DMS114 treated with DMSO at 0.1 percent for 48 hours (cell line): ENCODE data around the gene MMD2.
"Not testable (repeated sequence)": the region's sequence is repeated elsewhere in the genome, so short reads cannot be mapped to it uniquely, and the experiment has no call there.

Source experiments
- DNase-seq: peaks from one replicate; lab custom pipeline; 2025; ENCODE audit not compliant: unreplicated experiment; lab: John Stamatoyannopoulos, UW

The MMD2 gene

GRCh38 chr7:4895766-4896165 lies 63.2 kb downstream of the MMD2 start:
- no peak for DNase-seq

GRCh38 chr7:4894482-4894881 lies 64.5 kb downstream of the MMD2 start:
- no peak for DNase-seq

GRCh38 chr7:4893929-4894475 lies 65.0 kb downstream of the MMD2 start:
- no peak for DNase-seq

GRCh38 chr7:4893188-4893587 lies 65.8 kb downstream of the MMD2 start:
- DNase-seq: not testable (repeated sequence)

GRCh38 chr7:4891522-4891921 lies 67.5 kb downstream of the MMD2 start:
- not testable (repeated sequence) for DNase-seq

GRCh38 chr7:4889682-4890081 lies 69.3 kb downstream of the MMD2 start:
- DNase-seq: no peak

- no peak for DNase-seq
Measured at GRCh38 chr7:4888161-4888560, 70.8 kb downstream of the MMD2 start.

GRCh38 chr7:4886671-4887070 lies 72.3 kb downstream of the MMD2 start:
- DNase-seq: no peak

GRCh38 chr7:4885317-4885807 lies 73.6 kb downstream of the MMD2 start:
- no peak for DNase-seq

GRCh38 chr7:4884164-4884563 lies 74.8 kb downstream of the MMD2 start:
- no peak for DNase-seq

- peak; percentile 80 for DNase-seq
Measured at GRCh38 chr7:4883372-4884144, 75.4 kb downstream of the MMD2 start, which contains the start of gene RADIL. Gene RADIL (minus strand): TSS chr7:4883716. CDS start chr7:4878139, 5,577 bp downstream.

GRCh38 chr7:4883033-4883371 lies 76.0 kb downstream of the MMD2 start:
- DNase-seq: no peak

- DNase-seq: peak; percentile 45
Measured at GRCh38 chr7:4882169-4883032, 76.6 kb downstream of the MMD2 start.

GRCh38 chr7:4880218-4880617 lies 78.8 kb downstream of the MMD2 start:
- DNase-seq: no peak

- DNase-seq: no peak
Measured at GRCh38 chr7:4879396-4880081, 79.4 kb downstream of the MMD2 start.

- DNase-seq: no peak
Measured at GRCh38 chr7:4878336-4879335, 80.4 kb downstream of the MMD2 start.

- no peak for DNase-seq
Measured at GRCh38 chr7:4876586-4876985, 82.4 kb downstream of the MMD2 start.

GRCh38 chr7:4875391-4875790 lies 83.6 kb downstream of the MMD2 start:
- no peak for DNase-seq

- no peak for DNase-seq
Measured at GRCh38 chr7:4873071-4873944, 85.7 kb downstream of the MMD2 start.
